ENCODE data around the gene SEPHS1.

- TF ChIP-seq CTCF (IDR thresholded peaks at IDR 0.05; ENCODE audit: insufficient read depth, low read depth, low read length) (no peak), EZH2 (IDR thresholded peaks at IDR 0.05; ENCODE audit: insufficient read depth, low read length) (no peak)
These were observed 30.6 kb downstream of the SEPHS1 start for GRCh38 chr10:13317474-13317873.

Data from astrocyte (in vitro differentiated cells and primary cell).